GM20431 (cell line): ENCODE data around the gene CDX1.

ENCODE experiments used
- in situ Hi-C: fragments of 300-500 bp; cut with MseI, MboI; formaldehyde crosslinking; loops from one replicate; pipeline ENCODE4 v1.15.0; 2020; ENCODE audit warnings: low sequenced_read_pairs; ENCODE audit not compliant: unreplicated experiment

The CDX1 gene

DNA sequence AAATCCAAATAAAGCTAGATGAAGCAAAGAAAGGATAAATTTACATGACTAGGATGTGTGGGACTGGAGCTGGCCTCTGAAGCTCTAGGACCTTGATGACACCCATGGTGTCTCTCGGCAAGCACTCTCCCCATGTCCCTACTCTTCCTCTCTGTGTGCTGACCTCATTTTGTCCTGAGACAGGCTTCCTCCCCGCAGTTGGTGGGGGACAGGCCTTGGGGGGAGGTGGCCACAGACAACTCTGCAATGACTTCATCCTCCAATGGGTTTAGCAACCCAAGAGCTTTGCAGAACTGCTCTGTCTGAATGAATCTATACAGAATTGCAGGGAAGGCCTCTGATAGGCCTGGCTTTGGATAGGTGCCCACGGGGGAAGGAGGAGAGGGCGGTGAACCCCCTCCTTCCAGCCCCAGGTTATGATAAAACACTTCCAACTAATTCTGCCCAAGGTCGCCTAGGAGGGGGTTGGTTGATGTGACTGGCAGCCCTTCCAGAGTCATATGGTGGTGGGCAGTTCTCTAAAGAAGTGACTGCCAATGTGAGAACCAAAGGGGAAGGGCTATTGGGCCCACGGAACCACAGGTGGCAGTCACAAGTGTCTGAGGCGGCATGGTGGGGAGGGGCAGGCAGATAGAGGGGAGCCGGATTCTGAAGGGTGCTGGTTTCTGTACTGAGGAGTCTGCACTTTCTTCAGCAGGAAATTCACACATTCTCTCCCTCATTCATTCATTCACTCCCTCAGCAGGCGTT lies 29.3 kb downstream of the CDX1 start:
- in situ Hi-C loops = no loop called here

DNA sequence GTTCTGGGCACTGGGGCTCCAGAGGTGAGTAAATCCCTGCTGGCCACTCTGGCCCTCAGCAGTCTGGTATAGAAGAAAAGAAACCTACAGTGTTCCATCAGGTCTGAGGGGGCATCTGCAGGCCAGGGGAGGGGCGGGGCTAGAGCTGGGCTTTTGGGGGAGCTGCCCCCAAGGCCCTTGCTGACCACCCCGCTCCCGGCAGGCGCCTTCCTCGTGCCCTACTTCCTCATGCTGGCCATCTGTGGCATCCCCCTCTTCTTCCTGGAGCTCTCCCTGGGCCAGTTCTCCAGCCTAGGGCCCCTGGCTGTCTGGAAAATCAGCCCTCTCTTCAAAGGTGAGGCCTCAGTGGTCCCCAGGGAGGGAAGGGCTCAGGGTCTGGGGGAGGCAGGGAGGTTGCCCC lies 29.9 kb downstream of the CDX1 start:
- in situ Hi-C loops = no loop called here

DNA sequence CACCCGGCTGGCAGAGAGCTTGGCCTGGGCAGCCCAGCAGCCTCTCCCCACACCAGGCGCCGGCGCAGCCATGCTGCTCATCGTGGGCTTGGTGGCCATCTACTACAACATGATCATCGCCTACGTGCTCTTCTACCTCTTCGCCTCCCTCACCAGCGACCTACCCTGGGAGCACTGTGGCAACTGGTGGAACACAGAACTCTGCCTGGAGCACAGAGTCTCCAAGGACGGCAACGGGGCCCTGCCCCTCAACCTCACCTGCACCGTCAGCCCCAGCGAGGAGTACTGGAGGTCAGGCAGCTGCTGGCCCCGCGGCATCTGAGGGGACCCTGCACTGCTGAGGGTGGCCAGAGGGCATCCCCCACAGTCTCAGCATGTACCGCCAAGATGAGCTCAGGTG lies 30.4 kb downstream of the CDX1 start:
- in situ Hi-C loops = no loop called here

DNA sequence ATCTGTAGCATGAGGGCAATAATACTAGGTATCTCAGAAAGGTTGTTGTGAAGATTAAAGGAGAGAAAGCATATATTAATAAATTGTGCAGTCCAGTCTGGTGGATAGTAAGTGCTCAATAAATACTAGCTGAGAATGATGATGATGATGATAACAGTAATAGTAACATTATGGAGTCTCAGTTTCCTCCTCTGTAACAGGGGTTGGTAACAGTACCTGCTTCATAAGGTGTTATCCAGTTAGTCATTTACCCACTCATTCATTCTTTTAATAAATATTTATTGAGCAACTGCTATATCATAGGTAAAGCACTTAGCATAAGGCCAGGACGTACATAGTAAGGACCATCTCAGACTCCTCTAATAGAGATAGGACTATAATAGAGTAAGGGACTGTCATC lies 30.9 kb downstream of the CDX1 start:
- in situ Hi-C loops = no loop called here

DNA sequence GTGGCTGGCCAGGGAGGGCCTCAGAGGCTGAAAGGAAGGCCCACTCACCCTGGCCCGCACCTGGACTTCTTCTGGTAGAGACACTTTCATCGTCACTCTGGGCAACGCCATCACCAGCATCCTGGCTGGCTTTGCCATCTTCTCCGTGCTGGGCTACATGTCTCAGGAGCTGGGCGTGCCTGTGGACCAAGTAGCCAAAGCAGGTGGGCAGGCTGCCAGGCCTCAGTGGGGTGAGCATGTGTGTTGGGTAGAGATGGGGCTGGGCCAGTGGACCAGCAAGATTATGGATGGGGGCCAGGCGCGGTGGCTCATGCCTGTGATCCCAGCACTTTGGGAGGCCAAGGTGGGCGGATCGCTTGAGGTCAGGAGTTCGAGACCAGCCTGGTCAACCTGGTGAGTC lies 35.9 kb downstream of the CDX1 start:
- in situ Hi-C loops = no loop called here

DNA sequence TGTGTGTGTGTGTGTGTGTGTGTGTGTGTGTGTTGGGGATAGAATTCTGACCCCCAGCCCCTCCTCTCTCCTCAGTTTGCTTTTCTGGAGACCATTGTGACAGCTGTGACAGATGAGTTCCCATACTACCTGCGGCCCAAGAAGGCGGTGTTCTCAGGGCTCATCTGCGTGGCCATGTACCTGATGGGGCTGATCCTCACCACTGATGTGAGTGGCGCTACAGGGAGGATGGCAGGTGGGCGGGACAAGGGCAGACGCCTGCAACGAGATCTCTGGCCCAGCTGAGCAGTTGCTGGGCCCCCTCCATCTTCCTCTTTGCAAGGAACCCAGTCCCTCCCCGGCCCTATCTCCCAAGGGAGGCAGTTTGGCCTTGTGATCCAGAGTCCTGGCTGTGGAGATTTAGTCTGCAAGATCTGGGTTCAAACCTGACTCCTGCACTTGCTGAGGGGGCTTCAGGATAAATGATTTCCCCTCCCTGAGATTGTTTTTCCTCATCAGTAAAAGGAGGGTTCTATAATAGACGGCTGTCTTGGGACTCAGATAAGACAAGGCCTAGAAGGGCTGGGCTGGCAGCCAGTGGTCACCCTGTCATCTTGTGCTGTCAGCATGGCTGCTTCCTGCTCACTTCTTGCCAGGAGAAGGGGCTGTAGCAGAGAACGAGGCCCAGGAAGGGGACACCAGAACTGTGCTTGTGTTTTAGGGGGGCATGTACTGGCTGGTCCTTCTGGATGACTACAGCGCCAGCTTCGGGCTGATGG lies 37.4 kb downstream of the CDX1 start:
- in situ Hi-C loops = no loop called here

DNA sequence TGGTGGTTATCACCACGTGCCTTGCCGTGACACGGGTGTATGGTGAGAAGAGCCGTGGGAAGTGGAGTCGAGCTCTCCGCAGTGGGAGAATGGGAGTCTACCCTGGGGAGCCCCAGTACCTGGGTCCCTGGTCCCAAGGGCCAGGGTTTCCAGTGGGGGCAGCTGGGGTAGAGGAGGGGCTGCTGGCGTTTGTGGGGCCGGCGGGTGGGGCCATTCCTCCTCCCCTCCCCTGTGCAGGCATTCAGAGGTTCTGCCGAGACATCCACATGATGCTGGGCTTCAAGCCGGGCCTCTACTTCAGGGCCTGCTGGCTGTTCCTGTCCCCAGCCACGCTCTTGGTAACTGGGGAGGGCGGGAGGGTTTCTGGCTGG lies 38.0 kb downstream of the CDX1 start:
- in situ Hi-C loops = no loop called here

DNA sequence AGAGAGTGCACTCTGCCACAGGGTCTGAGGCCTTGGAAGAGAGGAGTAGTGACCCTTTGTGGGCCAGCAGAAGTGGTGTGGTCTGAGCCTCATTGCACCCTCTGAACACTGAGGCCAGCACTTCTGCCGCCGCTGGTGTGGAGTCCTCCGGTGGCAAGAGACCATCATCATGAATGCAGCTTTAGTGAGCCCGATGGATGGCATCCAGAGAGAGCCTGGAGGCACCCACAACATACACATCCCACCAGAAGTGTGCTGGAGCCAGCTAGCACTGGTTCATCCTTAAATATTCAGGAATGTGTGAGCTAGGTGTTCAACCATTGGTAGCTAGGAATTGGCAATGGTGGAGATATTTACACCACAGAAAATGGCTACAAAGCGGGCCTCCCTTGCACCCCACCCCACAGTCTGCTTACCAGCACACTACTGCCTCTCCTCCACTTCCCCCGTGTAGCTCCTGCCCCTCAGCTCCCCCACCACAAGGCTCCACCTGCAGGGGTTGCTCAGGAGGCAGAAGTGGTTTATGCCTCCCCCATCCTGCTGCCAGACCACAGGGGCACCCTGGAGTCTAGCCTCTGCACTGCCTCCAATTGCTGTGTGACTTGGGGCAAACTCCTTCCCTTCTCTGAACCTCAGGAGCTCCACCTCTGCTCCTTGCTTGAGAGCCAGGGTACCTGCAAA lies 39.7 kb downstream of the CDX1 start:
- in situ Hi-C loops = no loop called here

DNA sequence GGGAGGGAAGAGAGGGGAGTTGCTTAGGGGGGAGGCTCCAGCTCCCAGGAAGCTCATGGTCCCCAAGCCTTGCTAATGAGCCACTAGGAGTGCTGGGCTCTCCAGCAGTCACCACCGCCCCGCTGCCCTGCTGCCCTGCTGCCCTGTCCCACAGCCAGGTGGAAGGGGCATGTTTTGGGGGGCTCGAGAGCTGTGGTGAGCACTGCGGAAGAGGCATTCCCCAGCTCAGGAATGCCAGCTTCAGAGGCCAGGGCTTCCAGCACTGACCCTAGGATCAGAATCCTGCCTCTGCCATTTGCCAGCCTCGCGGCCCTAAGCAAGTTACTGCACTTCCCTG lies 40.2 kb downstream of the CDX1 start:
- in situ Hi-C loops = no loop called here

DNA sequence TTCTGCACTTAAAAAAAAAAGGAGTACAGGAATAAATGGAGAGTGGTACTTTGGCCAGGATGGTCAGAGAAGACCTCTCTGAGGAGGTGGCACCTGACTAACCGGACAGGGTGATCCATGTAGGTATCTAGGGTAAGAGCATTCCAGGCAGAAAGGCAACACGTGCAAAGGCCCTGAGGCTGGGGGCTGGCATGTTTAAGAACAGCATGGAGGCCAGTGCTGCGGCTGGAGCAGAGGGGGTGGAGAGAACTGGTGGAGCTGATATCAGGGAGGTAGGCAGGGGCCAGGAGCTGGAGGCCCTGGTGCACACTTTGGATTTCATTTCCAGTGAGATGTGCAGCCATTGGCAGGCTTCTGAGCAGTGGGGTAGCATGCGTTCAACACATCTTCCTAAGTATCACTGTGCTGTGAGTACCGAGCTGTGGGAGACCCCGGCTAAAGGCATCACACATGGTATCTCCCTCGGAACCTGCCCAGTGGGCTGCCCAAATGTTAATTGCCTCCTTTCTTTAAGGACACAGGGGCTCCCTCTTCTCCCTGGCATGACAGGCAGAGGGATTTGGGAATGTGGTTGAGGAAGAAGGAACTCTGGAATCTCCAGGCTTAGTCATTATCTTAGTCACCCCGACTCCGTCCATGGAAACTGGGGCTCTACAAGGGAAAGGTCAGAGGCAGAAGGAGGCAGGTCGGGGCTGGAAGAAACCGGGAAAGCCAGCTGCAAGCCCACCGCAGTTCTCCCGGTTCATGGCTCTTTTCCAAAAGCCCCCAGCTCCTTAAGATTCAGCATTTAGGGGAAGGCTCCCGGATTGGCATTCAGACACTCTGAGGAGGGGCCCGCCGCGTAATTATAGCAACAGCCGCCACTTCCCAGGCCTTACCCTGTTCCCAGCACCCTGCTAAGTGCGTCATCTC lies 41.9 kb downstream of the CDX1 start:
- in situ Hi-C loops = no loop called here

DNA sequence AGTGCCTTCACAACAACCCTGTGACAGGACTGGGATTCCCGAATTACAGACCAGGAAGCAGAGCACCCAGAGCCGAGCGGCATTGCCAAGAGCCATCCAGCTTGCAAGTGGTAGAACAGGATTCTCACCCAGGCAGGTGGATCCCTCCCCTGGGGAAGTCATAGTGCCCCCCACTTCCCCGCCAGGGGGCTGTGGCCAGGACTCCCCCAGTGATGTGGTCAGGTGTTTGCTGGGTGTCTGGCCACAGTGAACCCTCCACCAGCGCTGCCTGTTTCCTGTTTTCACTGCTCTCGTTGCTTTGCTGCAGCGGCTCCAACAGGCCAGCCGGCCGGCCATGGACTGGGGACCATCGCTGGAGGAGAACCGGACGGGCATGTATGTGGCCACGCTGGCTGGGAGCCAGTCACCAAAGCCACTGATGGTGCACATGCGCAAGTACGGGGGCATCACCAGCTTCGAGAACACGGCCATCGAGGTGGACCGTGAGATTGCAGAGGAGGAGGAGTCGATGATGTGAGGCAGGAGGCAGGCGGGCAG lies 42.6 kb downstream of the CDX1 start:
- in situ Hi-C loops = no loop called here

DNA sequence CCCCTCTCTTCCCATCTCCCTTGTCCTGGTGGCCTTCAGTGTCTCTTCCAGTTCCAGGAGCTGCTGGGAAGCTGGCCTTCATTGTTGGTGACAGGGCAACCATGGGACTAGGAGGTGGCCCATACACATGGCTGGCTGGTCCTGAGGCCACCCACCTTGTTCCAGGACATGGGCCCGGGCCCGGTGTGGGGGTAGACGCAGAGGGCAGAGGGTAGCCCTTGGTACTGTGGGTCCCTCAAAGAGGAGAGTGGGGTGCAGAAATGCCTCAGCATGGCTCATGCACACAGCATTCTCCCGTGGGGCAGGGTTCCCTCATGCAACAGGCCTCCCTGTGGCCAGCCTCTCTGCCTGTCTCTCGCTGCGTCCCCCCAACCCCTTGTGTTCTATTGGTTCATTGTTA lies 44.1 kb downstream of the CDX1 start:
- in situ Hi-C loops = loop anchor here (10.0 kb wide), 1 partner anchor 46 kb away; the partner anchor contains the start of gene CDX1

DNA sequence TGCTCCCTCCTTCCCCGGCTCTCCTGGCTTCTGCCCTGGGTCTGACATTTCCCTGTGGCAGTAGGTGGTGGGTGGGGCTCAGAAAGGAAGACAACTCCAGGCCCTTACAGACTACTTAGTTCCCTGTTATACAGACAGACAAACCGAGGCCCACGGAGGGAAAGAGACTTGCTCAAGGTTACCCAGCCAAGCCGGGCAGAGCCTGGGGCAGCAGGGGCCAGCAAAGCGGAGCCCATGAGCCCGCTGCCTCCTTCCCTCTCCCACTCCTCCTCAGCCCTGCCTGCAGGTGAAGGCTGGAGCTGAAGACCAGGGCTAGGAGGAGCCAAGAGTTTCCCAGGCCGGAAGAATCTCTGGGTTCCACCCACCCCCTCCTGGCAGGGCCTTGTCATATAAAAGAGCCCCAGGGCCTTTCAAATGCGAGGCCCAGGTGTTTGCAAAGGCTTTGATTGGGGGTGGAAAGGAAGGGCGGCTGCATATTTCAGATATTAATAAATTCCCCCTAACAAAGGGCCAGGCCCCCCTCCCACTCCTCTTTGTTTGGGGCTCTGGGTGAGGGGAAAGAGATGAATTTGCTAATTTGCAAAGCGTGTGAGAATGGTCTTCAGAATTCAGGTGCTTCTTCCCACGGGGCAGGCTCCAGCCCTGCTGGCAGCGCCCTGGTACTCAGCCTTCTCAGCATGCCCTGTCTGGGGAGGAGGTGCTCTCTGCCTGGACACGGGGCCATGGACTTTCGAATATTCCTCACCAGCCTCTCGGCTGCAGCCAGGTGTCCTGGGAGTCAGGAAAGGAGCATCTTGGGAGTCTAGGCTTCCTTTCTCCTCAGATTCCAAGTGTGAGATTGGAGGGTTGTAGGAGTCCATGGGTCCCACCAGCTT lies 44.8 kb downstream of the CDX1 start:
- in situ Hi-C loops = loop anchor here (10.0 kb wide), 1 partner anchor 47 kb away; the partner anchor contains the start of gene CDX1

DNA sequence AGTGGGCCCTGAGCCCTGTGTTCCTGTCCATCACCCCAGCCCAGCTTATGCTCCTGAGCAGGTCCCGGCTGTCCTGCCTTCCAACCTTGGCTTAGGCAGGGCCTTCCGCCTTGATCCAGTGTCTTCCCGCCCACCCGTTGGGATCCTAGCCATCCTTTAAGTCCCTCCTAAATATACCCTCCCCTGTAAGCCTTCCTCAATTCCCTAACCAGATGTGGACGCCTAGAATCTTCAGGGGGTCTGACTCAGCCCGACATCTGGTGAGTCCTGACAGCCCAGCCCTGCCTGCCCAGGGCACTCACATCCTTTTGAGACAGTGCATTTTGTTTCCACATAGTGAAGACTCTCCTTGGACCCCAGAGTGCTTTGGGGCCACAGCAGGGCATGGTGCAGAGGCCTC lies 47.0 kb downstream of the CDX1 start:
- in situ Hi-C loops = loop anchor here (10.0 kb wide), 1 partner anchor 49 kb away; the partner anchor contains the start of gene CDX1

DNA sequence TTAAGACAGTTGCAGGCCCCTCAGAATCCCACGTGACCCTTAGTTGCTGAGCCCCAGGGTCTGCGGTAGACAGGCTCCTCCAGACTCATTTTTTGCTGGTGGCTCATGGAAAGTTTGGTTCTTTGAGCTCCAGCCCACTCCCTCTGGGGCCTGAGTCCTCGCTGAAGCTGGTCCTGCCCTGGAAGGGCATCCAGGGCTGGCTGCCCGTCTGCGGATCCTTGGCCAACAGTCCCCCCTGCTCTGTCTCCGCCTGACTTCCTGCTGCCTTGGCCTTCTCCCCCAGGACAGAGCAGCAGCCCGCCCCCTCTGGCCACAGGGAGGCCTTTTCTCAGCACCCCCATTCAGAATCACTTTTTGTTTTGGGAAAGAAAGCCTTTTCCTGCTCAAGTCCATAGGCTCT lies 47.7 kb downstream of the CDX1 start:
- in situ Hi-C loops = loop anchor here (10.0 kb wide), 1 partner anchor 49 kb away; the partner anchor contains the start of gene CDX1

DNA sequence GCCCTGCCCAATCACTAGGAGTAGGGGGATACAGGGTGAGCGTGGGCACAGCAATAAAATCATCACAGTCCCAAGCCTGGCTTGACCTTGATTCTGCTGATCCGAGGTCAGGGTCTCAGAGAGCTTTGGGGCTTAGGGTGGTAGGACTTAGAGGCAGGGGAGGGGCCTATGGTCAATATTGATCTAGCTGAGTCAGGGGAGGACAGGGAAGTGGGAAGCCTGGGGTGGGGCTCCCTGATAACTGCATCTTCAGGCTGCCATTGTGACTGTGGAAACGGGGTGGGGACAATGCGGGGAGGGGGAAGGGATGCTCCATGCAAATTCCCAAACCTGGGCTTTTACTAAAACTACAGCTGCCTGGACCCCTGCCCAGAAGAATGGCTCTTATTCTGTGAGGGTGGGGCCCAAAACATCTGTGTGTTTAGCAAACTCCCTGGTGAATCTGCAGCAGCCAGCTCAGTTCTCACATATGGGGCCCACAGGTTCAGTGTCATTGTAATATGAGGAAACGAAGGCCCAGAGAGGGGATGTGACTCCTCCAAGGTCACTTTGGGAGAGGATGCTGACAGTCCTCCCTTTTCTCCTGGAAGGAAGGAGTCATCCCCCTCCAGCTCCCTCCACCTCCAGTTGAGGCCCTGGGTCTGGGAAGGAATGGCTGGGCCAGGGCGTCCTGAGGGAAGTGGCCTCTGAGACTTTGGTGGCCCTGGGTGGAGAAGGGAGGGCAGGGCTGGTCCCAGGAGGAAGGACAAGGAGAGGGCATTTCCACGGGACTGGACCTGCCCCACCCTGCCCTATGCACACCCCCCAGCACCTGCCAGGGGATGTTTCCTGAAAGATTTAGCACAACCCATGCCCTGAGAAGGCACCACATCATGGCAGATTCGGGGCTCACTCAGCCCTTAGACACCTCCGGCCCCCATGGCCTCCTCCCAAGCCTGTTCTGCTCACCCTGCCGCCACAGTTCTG lies 49.7 kb downstream of the CDX1 start:
- in situ Hi-C loops = loop anchor here (10.0 kb wide), 1 partner anchor 51 kb away; the partner anchor contains the start of gene CDX1

DNA sequence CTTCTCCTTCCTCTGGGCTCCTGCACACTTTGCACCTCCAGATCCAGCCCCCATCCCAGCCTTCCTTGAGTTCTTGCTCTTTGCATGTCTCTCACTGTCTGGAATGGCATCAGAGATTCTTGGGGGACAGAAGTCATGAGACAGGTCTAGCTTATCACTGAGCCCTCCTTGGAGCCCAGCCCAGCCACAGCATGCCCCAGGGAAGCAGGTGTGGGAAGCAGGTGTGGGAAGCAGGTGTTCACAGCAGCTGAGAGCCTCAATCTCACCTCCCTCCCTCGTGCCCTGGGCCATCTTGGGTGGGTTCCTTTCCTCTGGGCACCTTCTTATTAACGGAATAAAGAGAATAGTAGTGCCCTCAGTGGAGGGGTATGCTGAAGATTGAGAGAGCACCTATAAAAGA lies 50.5 kb downstream of the CDX1 start:
- in situ Hi-C loops = loop anchor here (10.0 kb wide), 1 partner anchor 52 kb away; the partner anchor contains the start of gene CDX1
